CD4-positive, alpha-beta memory T cell (primary cell): ENCODE data around the gene ENAH. TPM values are rescaled to one million over a fixed set of nuclear protein-coding genes. Genes with fewer than 3 reads are reported as not detected.
"Not testable (repeated sequence)": the region's sequence is repeated elsewhere in the genome, so short reads cannot be mapped to it uniquely, and the experiment has no call there.

Experiments used
- CTCF ChIA-PET: fragments of 350-600 bp; sonication (Branson Sonifier 250); formaldehyde crosslinking; loops from one replicate; lab custom pipeline; 2021; ENCODE audit warnings: inconsistent platforms; ENCODE audit not compliant: partially characterized antibody; lab: Charles Lee
- POLR2A ChIA-PET: fragments of 350-600 bp; sonication (Branson Sonifier 250); formaldehyde crosslinking; loops from one replicate; lab custom pipeline; 2021; ENCODE audit not compliant: partially characterized antibody; lab: Charles Lee
- DNase-seq, 5 donors: peaks; one replicate each; pipeline versions ENCODE4 v3.0.0 to v3.0.0-alpha.2; 2020 to 2022; ENCODE audit warnings: mixed read lengths in 1 of 5
- H3K27ac ChIP-seq: one replicate; pipeline ENCODE4 v1.7.0; 2013; ENCODE audit warnings: low read depth, low read length
- H3K27me3 ChIP-seq: 2 replicates; pipeline ENCODE4 v1.7.0; 2013; ENCODE audit warnings: mild to moderate bottlenecking, low read length, moderate library complexity; ENCODE audit not compliant: insufficient read depth
- H3K36me3 ChIP-seq: 2 replicates; pipeline ENCODE4 v1.7.0; 2013; ENCODE audit warnings: mild to moderate bottlenecking, low read length, moderate library complexity; ENCODE audit not compliant: insufficient read depth
- H3K4me1 ChIP-seq: 2 replicates; pipeline ENCODE4 v1.7.0; 2013; ENCODE audit warnings: mild to moderate bottlenecking, low read length, moderate library complexity; ENCODE audit not compliant: insufficient read depth
- H3K4me3 ChIP-seq, 2 donors: one replicate each; pipeline ENCODE4 v1.7.0; 2013; ENCODE audit warnings: low read length in 2 of 2, mild to moderate bottlenecking in 1 of 2
- H3K9me3 ChIP-seq, 2 donors: one replicate each; pipeline ENCODE4 v1.7.0; 2013; ENCODE audit warnings: low read length in 2 of 2, control low read depth in 1 of 2; ENCODE audit not compliant: control insufficient read depth in 1 of 2
- H3K27ac Mint-ChIP-seq, 7 donors: one replicate each; pipeline ENCODE4 v1.8.0; 2020 to 2021; ENCODE audit warnings: mixed read lengths in 7 of 7, mild to moderate bottlenecking in 6 of 7, inconsistent platforms in 3 of 7, moderate library complexity in 3 of 7
- H3K27me3 Mint-ChIP-seq, 2 donors: one replicate each; pipeline ENCODE4 v1.8.0; 2020 to 2021; ENCODE audit warnings: mixed read lengths in 2 of 2
- H3K36me3 Mint-ChIP-seq, 2 donors: one replicate each; pipeline ENCODE4 v1.8.0; 2020 to 2021; ENCODE audit warnings: mixed read lengths in 2 of 2, inconsistent platforms in 1 of 2, mild to moderate bottlenecking in 1 of 2
- H3K4me1 Mint-ChIP-seq, 4 donors: one replicate each; pipeline ENCODE4 v1.8.0; 2020 to 2021; ENCODE audit warnings: mixed read lengths in 4 of 4, mild to moderate bottlenecking in 1 of 4
- H3K4me3 Mint-ChIP-seq, 8 donors: one replicate each; pipeline ENCODE4 v1.8.0; 2020 to 2021; ENCODE audit warnings: mixed read lengths in 8 of 8, mild to moderate bottlenecking in 7 of 8, moderate library complexity in 6 of 8, inconsistent platforms in 3 of 8
- H3K9me3 Mint-ChIP-seq, 8 donors: one replicate each; pipeline ENCODE4 v1.8.0; 2020 to 2021; ENCODE audit warnings: mixed read lengths in 8 of 8, mild to moderate bottlenecking in 5 of 8, inconsistent platforms in 3 of 8, moderate library complexity in 1 of 8
- intact Hi-C: fragments of 100-400 bp; cut with micrococcal nuclease; formaldehyde crosslinking; loops from one replicate; pipeline ENCODE4 v1.15.1; 2023
- polyA plus RNA-seq, 2 donors: library from polyadenylated mRNA; unstranded; fragments of 300-500 nt; fragmentation: Illumina TruSeq; gene quantifications; one replicate each; pipeline ENCODE4 v1.2.3, GENCODE V29; 2021
- total RNA-seq, 2 experiments: library from RNA; stranded (reverse); gene quantifications; one replicate each; pipeline ENCODE4 v1.2.3, GENCODE V29; 2021

ENAH gene
- total RNA-seq: under 1 TPM in 1 of 2 experiments, not detected in 1; 0.26 TPM
- polyA plus RNA-seq: not detected

DNA sequence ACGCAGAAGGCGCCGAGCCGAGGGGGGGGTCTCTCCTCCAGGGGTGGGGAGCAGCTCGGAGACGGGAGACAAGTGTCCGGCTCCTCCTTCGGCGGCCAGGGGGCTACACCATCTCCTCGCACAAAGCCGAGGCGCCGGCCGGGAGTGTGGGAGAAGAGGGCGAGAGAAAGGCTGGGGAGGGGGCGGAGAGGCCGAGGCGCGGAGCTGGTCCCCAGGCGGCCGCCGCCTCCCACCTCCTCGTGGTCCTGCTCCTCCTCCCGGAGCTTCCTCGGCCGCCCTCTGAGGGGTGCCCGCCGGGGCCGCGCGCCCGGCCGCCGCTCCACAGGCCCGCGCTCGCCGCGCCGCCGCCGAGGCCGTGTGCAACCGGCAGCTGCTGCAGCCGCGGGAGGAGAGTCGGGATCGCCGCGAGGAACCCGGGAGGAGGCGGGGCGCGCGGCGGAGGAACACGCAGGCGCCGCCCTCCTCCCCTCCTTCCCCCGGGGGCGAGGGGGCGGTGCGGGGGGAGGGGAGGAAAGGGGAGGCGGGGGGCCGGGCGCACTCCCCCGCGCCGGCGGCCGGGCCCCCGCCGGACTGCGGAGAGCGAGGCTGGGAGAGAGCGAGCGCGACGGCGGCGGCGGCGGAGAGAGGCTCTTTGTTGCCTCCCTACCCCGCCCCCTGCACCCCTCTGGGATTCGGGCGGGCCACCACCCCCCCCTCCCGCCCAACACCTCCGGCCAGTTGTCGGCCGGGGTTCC, at the start of gene ENAH:
TSS of gene ENAH (minus strand) at position 395 of the 734 bp plus-strand sequence. CDS start 433 bp downstream, outside the sequence.
- ChIA-PET POLR2A (no interaction called here), CTCF (no interaction called here)
- Histone ChIP-seq H3K4me3 (peak within 1 kb of the TSS in 1 of 2 donors; percentile 53), H3K36me3 (no peaks in the 10 kb centered on the region), H3K27me3 (peaks cover 15% of the 10 kb centered on the region), H3K27ac (no peak within 1 kb of the TSS), H3K4me1 (peaks cover 16% of the 10 kb centered on the region), H3K9me3 (no peaks in the 10 kb centered on the region)
- intact Hi-C loops: no loop called here
- peaks cover 0 to 2% of the 10 kb centered on the region in 2 donors for H3K36me3 Mint-ChIP-seq
- DNase-seq: peak in 4 of 5 donors; percentile 25 to 26 (median 25)
- H3K27ac Mint-ChIP-seq: peak within 1 kb of the TSS in 6 of 7 donors; percentile 28 to 93 (median 70)
- H3K27me3 Mint-ChIP-seq: peaks cover 8 to 15% of the 10 kb centered on the region in 2 donors
- H3K9me3 Mint-ChIP-seq: no peaks in the 10 kb centered on the region
- peak within 1 kb of the TSS; percentile 84 to 98 (median 92) for H3K4me3 Mint-ChIP-seq
- peaks cover 8 to 21% (median 12%) of the 10 kb centered on the region in 4 donors for H3K4me1 Mint-ChIP-seq

DNA sequence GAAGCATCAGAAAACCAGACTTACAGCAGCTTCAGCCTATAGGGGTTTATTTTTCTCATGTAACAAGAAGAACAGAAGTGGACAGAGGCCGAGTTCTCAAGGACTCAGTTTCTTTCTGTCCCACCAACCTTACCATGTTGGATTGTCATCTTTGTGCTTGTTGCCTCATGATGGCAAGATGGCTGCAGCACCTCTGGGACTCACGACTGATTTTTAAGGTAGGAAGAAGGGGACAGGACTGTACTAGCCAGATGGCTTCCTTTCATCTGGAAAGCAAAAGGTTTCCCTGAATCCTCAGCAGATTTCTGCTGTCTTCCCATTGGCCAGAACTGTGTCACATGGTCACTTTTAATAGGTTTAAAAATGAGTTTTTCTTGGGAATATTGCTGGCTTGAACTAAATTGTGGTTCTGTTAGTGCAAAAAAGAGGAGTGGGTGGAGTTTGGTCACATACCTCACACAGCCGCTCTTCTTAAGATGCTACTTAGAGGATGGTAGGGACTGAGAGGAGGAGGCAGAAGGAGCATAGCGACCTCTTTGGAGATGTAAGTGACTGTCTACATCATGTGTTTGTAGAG, 48.1 kb upstream of the ENAH start:
- Histone ChIP-seq H3K36me3 (no peaks in the 10 kb centered on the region), H3K4me1 (no peaks in the 10 kb centered on the region), H3K9me3 (no peaks in the 10 kb centered on the region), H3K27me3 (no peaks in the 10 kb centered on the region), H3K27ac (no peak overlapping the region), H3K4me3 (no peak overlapping the region)
- ChIA-PET POLR2A (no interaction called here), CTCF (no interaction called here)
- H3K27me3 Mint-ChIP-seq: peaks cover 0 to 4% of the 10 kb centered on the region in 2 donors
- no peak overlapping the region for H3K4me3 Mint-ChIP-seq
- DNase-seq: no peak
- intact Hi-C loops: no loop called here
- no peak overlapping the region for H3K27ac Mint-ChIP-seq
- H3K4me1 Mint-ChIP-seq: no peaks in the 10 kb centered on the region
- H3K9me3 Mint-ChIP-seq: no peaks in the 10 kb centered on the region
- H3K36me3 Mint-ChIP-seq: no peaks in the 10 kb centered on the region

DNA sequence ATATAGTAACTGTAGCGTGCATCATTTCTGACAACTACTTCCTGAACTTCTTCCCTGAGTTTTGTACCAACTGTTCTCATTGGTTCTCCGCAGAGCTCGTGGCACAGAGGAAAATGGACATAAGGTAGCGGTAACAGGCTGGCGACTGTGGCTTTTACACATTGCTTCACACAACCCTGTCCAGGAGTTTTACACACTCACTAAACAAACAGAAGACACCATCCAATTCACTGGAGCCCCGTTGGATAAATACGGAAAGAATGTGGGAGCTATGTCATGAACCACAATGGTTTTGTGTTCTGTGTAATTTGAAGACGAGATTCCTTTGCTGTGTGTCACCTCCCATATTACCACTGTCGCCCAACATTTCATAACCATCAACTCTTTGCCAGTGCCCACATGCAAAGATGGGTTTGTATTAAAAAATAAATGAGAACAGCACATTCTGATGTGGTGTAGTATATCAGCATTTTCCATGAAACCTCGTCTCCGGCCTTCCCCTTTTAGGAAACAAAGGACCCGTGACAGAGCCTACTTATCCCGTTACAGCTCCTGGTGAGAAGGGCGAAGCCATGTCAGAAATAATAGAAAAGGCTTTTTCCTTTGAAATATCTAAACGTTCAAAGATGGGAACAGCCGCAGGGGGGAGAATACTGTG, 47.4 kb upstream of the ENAH start:
- no peaks in the 10 kb centered on the region for H3K4me1 ChIP-seq
- intact Hi-C loops: no loop called here
- no peak for DNase-seq
- H3K27me3 ChIP-seq: no peaks in the 10 kb centered on the region
- POLR2A ChIA-PET: no interaction called here
- H3K9me3 Mint-ChIP-seq: no peaks in the 10 kb centered on the region
- H3K27ac ChIP-seq: no peak overlapping the region
- H3K36me3 ChIP-seq: no peaks in the 10 kb centered on the region
- CTCF ChIA-PET: no interaction called here
- no peaks in the 10 kb centered on the region for H3K36me3 Mint-ChIP-seq
- no peak overlapping the region for H3K4me3 ChIP-seq
- peaks cover 0 to 1% of the 10 kb centered on the region in 2 donors for H3K27me3 Mint-ChIP-seq
- H3K4me3 Mint-ChIP-seq: no peak overlapping the region
- no peaks in the 10 kb centered on the region for H3K4me1 Mint-ChIP-seq
- H3K9me3 ChIP-seq: no peaks in the 10 kb centered on the region
- no peak overlapping the region for H3K27ac Mint-ChIP-seq

DNA sequence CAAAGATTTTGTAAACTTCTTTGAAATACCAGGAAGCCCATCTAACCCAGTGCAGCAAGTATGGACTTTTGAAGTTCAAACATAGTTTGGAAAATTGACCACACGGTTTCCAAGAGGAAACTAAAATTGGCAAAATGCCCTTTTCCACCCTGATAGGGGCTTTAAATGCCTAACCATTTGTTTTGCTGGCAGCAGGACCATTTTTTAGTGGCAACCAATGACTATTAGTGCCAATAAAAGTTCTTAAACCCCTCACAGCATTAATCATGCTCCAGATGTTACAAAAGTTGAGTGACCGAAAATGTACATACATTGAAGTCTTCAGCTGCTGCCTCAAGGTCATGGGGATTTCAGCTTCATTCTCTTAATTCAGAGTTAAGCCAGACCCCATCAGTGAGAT, 46.4 kb upstream of the ENAH start:
- Mint-ChIP-seq H3K9me3 (no peaks in the 10 kb centered on the region), H3K36me3 (no peaks in the 10 kb centered on the region), H3K27ac (no peak overlapping the region), H3K4me3 (no peak overlapping the region), H3K4me1 (no peaks in the 10 kb centered on the region), H3K27me3 (no peaks in the 10 kb centered on the region)
- Histone ChIP-seq H3K4me3 (no peak overlapping the region), H3K9me3 (no peaks in the 10 kb centered on the region), H3K27me3 (no peaks in the 10 kb centered on the region), H3K27ac (no peak overlapping the region), H3K36me3 (no peaks in the 10 kb centered on the region), H3K4me1 (no peaks in the 10 kb centered on the region)
- no peak for DNase-seq
- intact Hi-C loops: no loop called here
- CTCF ChIA-PET: no interaction called here
- POLR2A ChIA-PET: no interaction called here

DNA sequence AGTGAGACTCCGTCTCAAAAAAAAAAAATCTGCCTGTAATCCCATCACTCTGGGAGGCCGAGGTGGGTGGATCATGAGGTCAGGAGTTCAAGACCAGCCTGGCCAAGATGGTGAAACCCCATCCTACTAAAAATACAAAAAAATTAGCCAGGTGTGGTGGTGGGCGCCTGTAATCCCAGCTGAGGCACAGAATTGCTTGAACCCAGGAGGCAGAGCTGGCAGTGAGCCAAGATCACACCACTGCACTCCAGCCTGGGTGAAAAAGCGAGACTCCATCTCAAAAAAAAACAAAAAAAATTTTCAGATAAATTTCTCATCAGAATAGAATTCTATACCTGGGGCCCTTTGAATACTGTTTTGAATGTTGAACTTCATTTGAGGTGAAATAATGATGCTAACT, 45.3 kb upstream of the ENAH start:
- H3K4me3 ChIP-seq, H3K36me3 Mint-ChIP-seq, H3K27me3 Mint-ChIP-seq, H3K4me1 ChIP-seq, H3K36me3 ChIP-seq, POLR2A ChIA-PET, H3K9me3 ChIP-seq, CTCF ChIA-PET, H3K27ac ChIP-seq, DNase-seq, H3K9me3 Mint-ChIP-seq, intact Hi-C loops, H3K27me3 ChIP-seq, H3K4me1 Mint-ChIP-seq, H3K4me3 Mint-ChIP-seq, H3K27ac Mint-ChIP-seq: not testable (repeated sequence)

DNA sequence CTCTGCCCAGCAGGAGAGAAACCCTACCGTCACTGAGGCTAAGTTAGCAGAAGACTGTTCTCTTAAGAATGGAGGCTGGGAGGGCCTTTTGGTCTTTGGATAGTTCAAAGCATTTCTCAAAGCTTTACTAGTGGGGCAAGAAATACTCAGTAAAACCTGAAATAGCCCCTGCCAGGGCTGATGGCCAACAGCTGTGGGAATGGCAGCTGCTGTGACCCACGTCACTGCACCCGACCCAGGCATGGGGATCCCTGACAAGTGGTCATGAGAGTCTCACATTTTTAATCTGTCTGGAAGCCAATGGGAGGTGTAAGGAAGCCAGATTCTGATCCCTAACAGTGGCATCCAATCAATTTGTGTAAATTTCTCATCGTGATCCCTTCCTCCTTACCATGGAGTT, 44.5 kb upstream of the ENAH start:
- Mint-ChIP-seq H3K9me3 (no peaks in the 10 kb centered on the region), H3K4me3 (no peak overlapping the region), H3K27ac (no peak overlapping the region), H3K27me3 (no peaks in the 10 kb centered on the region), H3K4me1 (no peaks in the 10 kb centered on the region), H3K36me3 (no peaks in the 10 kb centered on the region)
- DNase-seq: no peak
- ChIA-PET CTCF (no interaction called here), POLR2A (interaction anchor here (0.8 kb wide), 1 partner anchor 80 kb away, joined by 4 read pairs; the partner anchor contains the start of gene SRP9)
- intact Hi-C loops: no loop called here
- Histone ChIP-seq H3K36me3 (no peaks in the 10 kb centered on the region), H3K4me3 (no peak overlapping the region), H3K27ac (no peak overlapping the region), H3K27me3 (no peaks in the 10 kb centered on the region), H3K9me3 (no peaks in the 10 kb centered on the region), H3K4me1 (no peaks in the 10 kb centered on the region)

DNA sequence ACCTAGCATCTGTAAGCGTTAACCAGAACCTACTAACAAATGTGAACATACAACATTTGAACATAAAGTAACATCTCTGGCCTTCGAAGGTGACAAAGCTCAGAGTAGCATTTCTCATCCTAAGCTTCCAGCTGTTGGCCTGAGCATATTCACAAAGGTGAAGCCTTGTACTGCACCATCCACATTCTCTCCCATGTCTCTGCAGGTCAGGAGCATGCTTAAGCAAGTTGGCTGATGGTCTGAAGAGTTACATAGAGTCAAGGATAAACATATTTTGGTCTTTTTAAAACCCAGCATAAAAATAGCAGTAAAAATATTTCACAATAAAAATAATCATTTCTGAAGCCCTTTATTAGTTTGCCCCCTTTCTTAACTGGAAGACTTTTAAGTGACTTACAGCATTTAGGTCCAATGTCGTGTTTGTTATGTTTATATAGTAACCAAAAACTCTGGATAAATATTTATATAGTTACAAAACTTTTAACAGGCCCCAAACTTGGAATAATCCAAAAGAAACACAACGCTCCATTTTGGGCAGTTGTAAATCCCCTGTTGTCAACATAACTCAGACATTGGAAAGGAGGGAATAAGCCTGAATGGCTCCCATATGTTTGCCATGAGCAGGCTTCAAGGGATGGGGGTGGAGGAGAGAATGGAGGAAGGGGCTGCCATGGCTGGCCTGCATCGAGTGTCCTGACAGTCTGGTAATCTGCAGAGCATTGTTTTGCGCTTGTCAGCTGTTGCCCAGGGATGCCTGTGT, 42.8 kb upstream of the ENAH start:
- Histone ChIP-seq H3K4me1 (no peaks in the 10 kb centered on the region), H3K4me3 (no peak overlapping the region), H3K36me3 (no peaks in the 10 kb centered on the region), H3K27me3 (no peaks in the 10 kb centered on the region), H3K9me3 (no peaks in the 10 kb centered on the region), H3K27ac (no peak overlapping the region)
- no peak for DNase-seq
- POLR2A ChIA-PET: no interaction called here
- no peak overlapping the region for H3K4me3 Mint-ChIP-seq
- no peak overlapping the region for H3K27ac Mint-ChIP-seq
- no peaks in the 10 kb centered on the region for H3K36me3 Mint-ChIP-seq
- H3K4me1 Mint-ChIP-seq: no peaks in the 10 kb centered on the region
- CTCF ChIA-PET: no interaction called here
- intact Hi-C loops: no loop called here
- no peaks in the 10 kb centered on the region for H3K9me3 Mint-ChIP-seq
- no peaks in the 10 kb centered on the region for H3K27me3 Mint-ChIP-seq
